ENCODE results near the gene MTIF2.

Gene MTIF2

DNA sequence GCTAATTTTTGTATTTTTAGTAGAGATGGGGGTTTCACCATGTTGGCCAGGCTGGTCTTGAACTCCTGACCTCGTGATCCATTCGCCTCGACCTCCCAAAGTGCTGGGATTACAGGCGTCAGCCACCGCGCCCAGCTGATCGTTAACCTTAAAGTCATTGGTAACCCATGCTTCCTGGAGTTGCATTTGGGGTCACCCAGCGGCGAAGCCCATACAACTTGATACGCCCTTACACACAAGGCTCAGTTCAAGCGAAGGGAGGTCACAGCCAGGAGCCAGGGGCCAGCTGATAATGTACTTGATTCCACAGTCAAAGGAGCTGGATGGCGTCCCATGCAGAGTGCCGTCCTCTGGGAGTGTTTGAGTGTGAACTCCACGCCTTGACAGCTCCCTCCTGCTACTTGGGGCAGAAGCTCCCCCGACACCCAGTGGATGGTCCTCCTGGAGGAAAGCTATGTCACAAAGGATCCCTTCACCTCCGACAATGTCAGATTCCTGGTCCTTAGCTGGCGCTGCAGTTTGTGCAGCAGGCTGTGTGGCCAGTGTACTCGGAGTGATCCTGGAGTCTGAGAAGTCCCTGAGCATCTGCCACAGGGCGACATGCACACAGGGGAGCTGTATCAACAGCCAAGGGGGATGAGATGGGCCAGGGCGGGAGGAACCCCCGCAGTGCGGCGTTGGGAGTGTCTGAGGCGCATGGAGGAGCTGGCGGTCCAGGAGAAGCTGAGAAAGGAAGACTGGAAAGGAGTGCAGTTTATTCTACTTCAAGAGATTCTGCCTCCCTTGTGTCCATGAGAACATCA, 44.9 kb downstream of the MTIF2 start:
- 95% methylated on average over 25 of the region's 25 CpGs for WGBS
- Histone ChIP-seq H3K4me2 (ENCODE audit: low read length, poor library complexity, severe bottlenecking) (no peak overlapping the region), H3K18ac (ENCODE audit: low read depth in 1 of 2, low read length in 2 of 2) (peak overlapping the region in 1 of 2 experiments; percentile 46), H3K4ac (ENCODE audit: low read depth in 1 of 2, low read length in 2 of 2) (peak overlapping the region in 1 of 2 experiments; percentile 60), H2AK5ac (ENCODE audit: low read length, severe bottlenecking) (no peak overlapping the region), H2BK5ac (ENCODE audit: low read depth, low read length, poor library complexity, severe bottlenecking) (no peak overlapping the region), H2BK12ac (ENCODE audit: low read length in 2 of 2) (peak overlapping the region in 1 of 2 experiments; percentile 83), H2BK120ac (ENCODE audit: low read depth, low read length) (no peak overlapping the region), H3K4me3 (ENCODE audit: insufficient read depth in 1 of 2, low read depth in 1 of 2, low read length in 2 of 2) (peak overlapping the region in 1 of 2 experiments; percentile 80), H4K91ac (ENCODE audit: low read length) (peak overlapping the region; percentile 4), H3K9ac (ENCODE audit: low read length) (no peak overlapping the region), H2AFZ (ENCODE audit: low read depth, low read length) (no peak overlapping the region), H3K14ac (ENCODE audit: low read length in 2 of 2) (no peak overlapping the region), H3K23ac (ENCODE audit: low read length in 2 of 2) (peak overlapping the region in 1 of 2 experiments; percentile 50), H4K8ac (ENCODE audit: low read length) (no peak overlapping the region), H3K79me1 (replicated peaks; ENCODE audit: low read length, poor library complexity, severe bottlenecking) (peaks cover 23% of the 10 kb centered on the region), H3K27me3 (ENCODE audit: control insufficient read depth in 1 of 2, insufficient read depth in 1 of 2, low read length in 2 of 2) (no peaks in the 10 kb centered on the region), H3K27ac (ENCODE audit: low read length, poor library complexity, severe bottlenecking) (no peak overlapping the region), H3K9me3 (ENCODE audit: control insufficient read depth, low read length) (no peaks in the 10 kb centered on the region), H3K36me3 (ENCODE audit: control insufficient read depth in 1 of 2, insufficient read depth in 2 of 2, low read depth in 1 of 2, low read length in 2 of 2) (peaks cover 8 to 22% of the 10 kb centered on the region in 2 experiments), H3K4me1 (ENCODE audit: control insufficient read depth, insufficient read depth, low read depth, low read length) (peaks cover 3% of the 10 kb centered on the region), H2BK15ac (ENCODE audit: low read depth, poor library complexity, severe bottlenecking) (no peak overlapping the region)
- DNase-seq: no peak

DNA sequence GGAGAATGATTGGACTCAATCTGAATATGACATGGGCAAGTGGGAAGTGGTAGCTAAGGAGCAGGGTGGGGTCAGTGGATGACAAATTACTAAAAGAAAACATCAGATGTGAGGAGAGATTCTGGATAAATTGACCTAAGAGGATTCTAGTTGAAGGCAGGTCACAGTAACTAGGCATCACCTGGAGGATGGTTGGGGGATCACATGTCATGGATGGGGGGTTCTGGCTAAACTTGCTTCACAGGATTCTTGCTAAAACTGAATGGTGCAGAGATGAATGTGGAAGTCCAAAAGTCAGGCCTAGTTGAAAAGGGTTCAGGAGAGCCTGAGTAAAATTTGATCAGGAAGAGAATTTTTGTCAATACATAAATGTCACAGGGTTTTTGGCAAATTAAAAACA, 55.2 kb downstream of the MTIF2 start:
- H3K23ac ChIP-seq (ENCODE audit: low read length in 2 of 2): no peak overlapping the region
- no peak overlapping the region for H2BK15ac ChIP-seq (ENCODE audit: low read depth, poor library complexity, severe bottlenecking)
- H3K4ac ChIP-seq (ENCODE audit: low read depth in 1 of 2, low read length in 2 of 2): no peak overlapping the region
- H3K4me2 ChIP-seq (ENCODE audit: low read length, poor library complexity, severe bottlenecking): no peak overlapping the region
- no peaks in the 10 kb centered on the region for H3K4me1 ChIP-seq (ENCODE audit: control insufficient read depth, insufficient read depth, low read depth, low read length)
- H3K9ac ChIP-seq (ENCODE audit: low read length): no peak overlapping the region
- no peak overlapping the region for H4K91ac ChIP-seq (ENCODE audit: low read length)
- H3K27ac ChIP-seq (ENCODE audit: low read length, poor library complexity, severe bottlenecking): no peak overlapping the region
- H4K8ac ChIP-seq (ENCODE audit: low read length): no peak overlapping the region
- peaks cover 0 to 4% of the 10 kb centered on the region in 2 experiments for H3K36me3 ChIP-seq (ENCODE audit: control insufficient read depth in 1 of 2, insufficient read depth in 2 of 2, low read depth in 1 of 2, low read length in 2 of 2)
- H2BK5ac ChIP-seq (ENCODE audit: low read depth, low read length, poor library complexity, severe bottlenecking): no peak overlapping the region
- no peaks in the 10 kb centered on the region for H3K9me3 ChIP-seq (ENCODE audit: control insufficient read depth, low read length)
- no peak overlapping the region for H3K14ac ChIP-seq (ENCODE audit: low read length in 2 of 2)
- peaks cover 3% of the 10 kb centered on the region for H3K79me1 ChIP-seq (replicated peaks; ENCODE audit: low read length, poor library complexity, severe bottlenecking)
- H3K4me3 ChIP-seq (ENCODE audit: insufficient read depth in 1 of 2, low read depth in 1 of 2, low read length in 2 of 2): no peak overlapping the region
- H3K27me3 ChIP-seq (ENCODE audit: control insufficient read depth in 1 of 2, insufficient read depth in 1 of 2, low read length in 2 of 2): no peaks in the 10 kb centered on the region
- H2BK120ac ChIP-seq (ENCODE audit: low read depth, low read length): no peak overlapping the region
- H2AFZ ChIP-seq (ENCODE audit: low read depth, low read length): no peak overlapping the region
- no peak for DNase-seq
- H2BK12ac ChIP-seq (ENCODE audit: low read length in 2 of 2): no peak overlapping the region
- no peak overlapping the region for H2AK5ac ChIP-seq (ENCODE audit: low read length, severe bottlenecking)
- no peak overlapping the region for H3K18ac ChIP-seq (ENCODE audit: low read depth in 1 of 2, low read length in 2 of 2)

- Histone ChIP-seq H2BK15ac (ENCODE audit: low read depth, poor library complexity, severe bottlenecking) (no peak overlapping the region), H3K4me1 (ENCODE audit: control insufficient read depth, insufficient read depth, low read depth, low read length) (no peaks in the 10 kb centered on the region), H2AK5ac (ENCODE audit: low read length, severe bottlenecking) (no peak overlapping the region), H3K36me3 (ENCODE audit: control insufficient read depth in 1 of 2, insufficient read depth in 2 of 2, low read depth in 1 of 2, low read length in 2 of 2) (peaks cover 7 to 34% of the 10 kb centered on the region in 2 experiments), H3K18ac (ENCODE audit: low read depth in 1 of 2, low read length in 2 of 2) (no peak overlapping the region), H2BK5ac (ENCODE audit: low read depth, low read length, poor library complexity, severe bottlenecking) (no peak overlapping the region), H3K4me3 (ENCODE audit: insufficient read depth in 1 of 2, low read depth in 1 of 2, low read length in 2 of 2) (no peak overlapping the region), H4K8ac (ENCODE audit: low read length) (no peak overlapping the region), H3K23ac (ENCODE audit: low read length in 2 of 2) (no peak overlapping the region), H2BK12ac (ENCODE audit: low read length in 2 of 2) (no peak overlapping the region), H3K79me1 (replicated peaks; ENCODE audit: low read length, poor library complexity, severe bottlenecking) (peaks cover 3% of the 10 kb centered on the region), H3K27ac (ENCODE audit: low read length, poor library complexity, severe bottlenecking) (no peak overlapping the region), H4K91ac (ENCODE audit: low read length) (no peak overlapping the region), H2AFZ (ENCODE audit: low read depth, low read length) (no peak overlapping the region), H2BK120ac (ENCODE audit: low read depth, low read length) (no peak overlapping the region), H3K14ac (ENCODE audit: low read length in 2 of 2) (no peak overlapping the region), H3K27me3 (ENCODE audit: control insufficient read depth in 1 of 2, insufficient read depth in 1 of 2, low read length in 2 of 2) (no peaks in the 10 kb centered on the region), H3K4ac (ENCODE audit: low read depth in 1 of 2, low read length in 2 of 2) (no peak overlapping the region), H3K4me2 (ENCODE audit: low read length, poor library complexity, severe bottlenecking) (no peak overlapping the region), H3K9ac (ENCODE audit: low read length) (no peak overlapping the region), H3K9me3 (ENCODE audit: control insufficient read depth, low read length) (peaks cover 8% of the 10 kb centered on the region)
- 100% methylated on average over 1 of the region's 2 CpGs for WGBS
- DNase-seq: no peak
Measured at GRCh38 chr2:55204950-55205349, 64.1 kb downstream of the MTIF2 start.

DNA sequence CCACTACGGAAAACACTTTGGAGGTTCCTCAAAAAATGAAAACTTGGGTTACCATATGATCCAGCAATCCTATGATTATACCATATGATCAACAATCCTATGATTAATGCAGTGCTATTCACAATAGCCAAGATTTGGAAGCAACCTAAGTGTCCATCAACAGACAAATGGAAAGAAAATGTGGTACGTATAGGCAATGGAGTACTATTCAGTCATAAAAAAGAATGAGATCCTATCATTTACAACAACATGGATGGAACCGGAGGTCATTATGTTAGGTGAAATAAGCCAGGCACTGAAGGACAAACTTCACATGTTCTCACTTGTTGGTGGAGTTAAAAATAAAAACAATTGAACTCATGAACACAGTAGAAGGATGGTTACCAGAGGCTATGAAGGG, 64.5 kb downstream of the MTIF2 start:
- Histone ChIP-seq H3K27me3 (ENCODE audit: control insufficient read depth in 1 of 2, insufficient read depth in 1 of 2, low read length in 2 of 2) (no peaks in the 10 kb centered on the region), H3K14ac (ENCODE audit: low read length in 2 of 2) (no peak overlapping the region), H3K4ac (ENCODE audit: low read depth in 1 of 2, low read length in 2 of 2) (no peak overlapping the region), H2AK5ac (ENCODE audit: low read length, severe bottlenecking) (no peak overlapping the region), H4K8ac (ENCODE audit: low read length) (no peak overlapping the region), H3K9me3 (ENCODE audit: control insufficient read depth, low read length) (peaks cover 10% of the 10 kb centered on the region), H2AFZ (ENCODE audit: low read depth, low read length) (no peak overlapping the region), H2BK5ac (ENCODE audit: low read depth, low read length, poor library complexity, severe bottlenecking) (no peak overlapping the region), H2BK120ac (ENCODE audit: low read depth, low read length) (no peak overlapping the region), H3K36me3 (ENCODE audit: control insufficient read depth in 1 of 2, insufficient read depth in 2 of 2, low read depth in 1 of 2, low read length in 2 of 2) (peaks cover 10 to 38% of the 10 kb centered on the region in 2 experiments), H3K4me2 (ENCODE audit: low read length, poor library complexity, severe bottlenecking) (no peak overlapping the region), H2BK12ac (ENCODE audit: low read length in 2 of 2) (no peak overlapping the region), H3K79me1 (replicated peaks; ENCODE audit: low read length, poor library complexity, severe bottlenecking) (peaks cover 5% of the 10 kb centered on the region), H3K4me3 (ENCODE audit: insufficient read depth in 1 of 2, low read depth in 1 of 2, low read length in 2 of 2) (no peak overlapping the region), H3K27ac (ENCODE audit: low read length, poor library complexity, severe bottlenecking) (no peak overlapping the region), H4K91ac (ENCODE audit: low read length) (no peak overlapping the region), H3K9ac (ENCODE audit: low read length) (no peak overlapping the region), H3K18ac (ENCODE audit: low read depth in 1 of 2, low read length in 2 of 2) (no peak overlapping the region), H3K4me1 (ENCODE audit: control insufficient read depth, insufficient read depth, low read depth, low read length) (no peaks in the 10 kb centered on the region), H3K23ac (ENCODE audit: low read length in 2 of 2) (no peak overlapping the region), H2BK15ac (ENCODE audit: low read depth, poor library complexity, severe bottlenecking) (no peak overlapping the region)
- 100% methylated on average over 1 of the region's 3 CpGs for WGBS
- DNase-seq: no peak

Measured in mesenchymal stem cell (in vitro differentiated cells and primary cell).